OCI-LY3 (cell line): ENCODE data around the gene SLC28A1.

Source experiments
- EZH2phosphoT487 ChIP-seq: fragments of 200-600 bp; shearing (Covaris generic); IDR thresholded peaks from 2 replicates; pipeline ENCODE4 v1.6.1; 2018; ENCODE audit warnings: antibody characterized with exemption, mixed run types, low read depth
- TF ChIP-seq, protein P1 (sequence below): fragments of 200-600, 300-600 bp; sonication (generic); IDR thresholded peaks from 2 replicates; pipeline ENCODE4 v1.5.1; 2014; ENCODE audit warnings: antibody characterized with exemption, low read length, low read depth

DNA sequence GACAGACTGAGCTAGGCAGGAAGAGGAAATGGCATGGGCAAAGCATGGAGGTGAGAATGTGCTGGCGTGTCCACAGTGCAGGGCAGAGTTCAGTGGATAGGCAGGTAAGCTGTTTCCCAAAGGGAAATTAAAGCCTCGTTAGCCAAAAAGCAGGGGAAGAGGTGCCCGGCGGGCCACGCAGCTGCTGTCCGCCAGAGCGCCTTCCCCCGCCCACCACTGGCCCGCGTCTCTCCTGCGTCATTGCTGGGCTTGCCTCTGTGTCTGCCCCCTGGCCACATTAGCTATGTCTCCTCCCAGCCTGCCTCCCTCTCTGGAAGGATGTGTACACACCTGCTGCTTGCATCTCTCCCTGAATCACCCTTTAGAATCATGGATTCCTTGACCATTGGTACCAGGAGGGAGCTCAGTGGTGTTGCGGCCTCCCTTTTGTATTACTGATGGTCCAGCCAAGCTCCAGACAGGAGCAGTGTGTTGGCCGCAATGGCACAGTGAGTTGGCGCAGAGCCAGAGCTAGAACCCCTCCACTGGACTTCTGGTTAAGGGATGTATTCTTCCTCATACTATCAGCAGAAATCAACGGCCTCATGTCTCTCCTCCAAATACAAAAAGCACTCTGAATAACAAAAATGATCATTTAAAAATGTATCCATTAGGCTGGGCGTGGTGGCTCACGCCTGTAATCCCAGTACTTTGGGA lies 26.6 kb downstream of the SLC28A1 start:
- TF ChIP-seq, protein P1, sequence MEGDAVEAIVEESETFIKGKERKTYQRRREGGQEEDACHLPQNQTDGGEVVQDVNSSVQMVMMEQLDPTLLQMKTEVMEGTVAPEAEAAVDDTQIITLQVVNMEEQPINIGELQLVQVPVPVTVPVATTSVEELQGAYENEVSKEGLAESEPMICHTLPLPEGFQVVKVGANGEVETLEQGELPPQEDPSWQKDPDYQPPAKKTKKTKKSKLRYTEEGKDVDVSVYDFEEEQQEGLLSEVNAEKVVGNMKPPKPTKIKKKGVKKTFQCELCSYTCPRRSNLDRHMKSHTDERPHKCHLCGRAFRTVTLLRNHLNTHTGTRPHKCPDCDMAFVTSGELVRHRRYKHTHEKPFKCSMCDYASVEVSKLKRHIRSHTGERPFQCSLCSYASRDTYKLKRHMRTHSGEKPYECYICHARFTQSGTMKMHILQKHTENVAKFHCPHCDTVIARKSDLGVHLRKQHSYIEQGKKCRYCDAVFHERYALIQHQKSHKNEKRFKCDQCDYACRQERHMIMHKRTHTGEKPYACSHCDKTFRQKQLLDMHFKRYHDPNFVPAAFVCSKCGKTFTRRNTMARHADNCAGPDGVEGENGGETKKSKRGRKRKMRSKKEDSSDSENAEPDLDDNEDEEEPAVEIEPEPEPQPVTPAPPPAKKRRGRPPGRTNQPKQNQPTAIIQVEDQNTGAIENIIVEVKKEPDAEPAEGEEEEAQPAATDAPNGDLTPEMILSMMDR, result no peak
- no peak for TF ChIP-seq EZH2phosphoT487
